DOHH2 (cell line): Measurements from ENCODE around the gene MYO18B.

Experiments used
- CTCF ChIP-seq: fragments of 200-600 bp; sonication (generic); IDR thresholded peaks from one replicate; pipeline ENCODE4 v1.5.1; 2014; ENCODE audit warnings: antibody characterized with exemption, mild to moderate bottlenecking, low read depth, low read length; ENCODE audit not compliant: poor library complexity, severe bottlenecking
- EZH2phosphoT487 ChIP-seq: fragments of 200-600 bp; sonication (generic); IDR thresholded peaks from 2 replicates; pipeline ENCODE4 v1.6.1; 2017; ENCODE audit warnings: borderline replicate concordance, mild to moderate bottlenecking, antibody characterized with exemption, low read length, moderate library complexity, mixed read lengths

- TF ChIP-seq CTCF, result no peak
- TF ChIP-seq EZH2phosphoT487, result no peak
Measured at GRCh38 chr22:25929321-25929878, 187.4 kb downstream of the MYO18B start.
